ENCODE data around the gene DHX30. TPM values are rescaled to one million over a fixed set of nuclear protein-coding genes. Genes with fewer than 3 reads are reported as not detected.
A peak's percentile ranks its signal among the peaks of the same experiment; 100 is the strongest.

The DHX30 gene
- total RNA-seq, 1 experiment from 2014 or later, result 84.5 TPM

- no peaks in the 10 kb centered on the region for H3K27me3 ChIP-seq (replicated peaks; ENCODE audit: insufficient read depth, low read depth, low read length, poor library complexity)
- H3K27ac ChIP-seq (ENCODE audit: low read depth, low read length, poor library complexity, severe bottlenecking), result no peak overlapping the region
- intact Hi-C loops (cut with micrococcal nuclease; ENCODE audit: unreplicated experiment), result no loop called here
- POLR2A ChIA-PET (ENCODE audit: low non-redundant PET), result no interaction called here
- H3K4me3 ChIP-seq (ENCODE audit: low read depth, low read length, poor library complexity, severe bottlenecking), result no peak overlapping the region
- peaks cover 27% of the 10 kb centered on the region for H3K36me3 ChIP-seq (ENCODE audit: insufficient read depth, low read length, poor library complexity, severe bottlenecking)
- no peaks in the 10 kb centered on the region for H3K4me1 ChIP-seq (ENCODE audit: insufficient read depth, low read length, poor library complexity, severe bottlenecking)
- TF ChIP-seq EZH2 (IDR thresholded peaks at IDR 0.05; ENCODE audit: borderline replicate concordance, low read depth, low read length, poor library complexity, severe bottlenecking) (no peak), CTCF (conservative IDR thresholded peaks at IDR 0.05; ENCODE audit: low read depth, low read length) (peak; percentile 41)
- H3K9me3 ChIP-seq (ENCODE audit: low read depth, low read length, poor library complexity, severe bottlenecking), result no peaks in the 10 kb centered on the region
- CTCF ChIA-PET, result no interaction called here
- no TSS peak for BruUV-seq (replicated peaks)
- no peak for DNase-seq (ENCODE audit: low spot score)
These were observed 47.0 kb downstream of the DHX30 start for GRCh38 chr3:47849699-47850563.

- H3K4me1 ChIP-seq (ENCODE audit: insufficient read depth, low read length, poor library complexity, severe bottlenecking), result no peaks in the 10 kb centered on the region
- no peak for DNase-seq (ENCODE audit: low spot score)
- H3K27me3 ChIP-seq (replicated peaks; ENCODE audit: insufficient read depth, low read depth, low read length, poor library complexity), result no peaks in the 10 kb centered on the region
- CTCF ChIA-PET, result no interaction called here
- TF ChIP-seq CTCF (conservative IDR thresholded peaks at IDR 0.05; ENCODE audit: low read depth, low read length), result no peak
- no peak for TF ChIP-seq EZH2 (IDR thresholded peaks at IDR 0.05; ENCODE audit: borderline replicate concordance, low read depth, low read length, poor library complexity, severe bottlenecking)
- no peak overlapping the region for H3K27ac ChIP-seq (ENCODE audit: low read depth, low read length, poor library complexity, severe bottlenecking)
- BruUV-seq (replicated peaks), result no TSS peak
- no peak overlapping the region for H3K4me3 ChIP-seq (ENCODE audit: low read depth, low read length, poor library complexity, severe bottlenecking)
- POLR2A ChIA-PET (ENCODE audit: low non-redundant PET), result no interaction called here
- peaks cover 24% of the 10 kb centered on the region for H3K36me3 ChIP-seq (ENCODE audit: insufficient read depth, low read length, poor library complexity, severe bottlenecking)
- H3K9me3 ChIP-seq (ENCODE audit: low read depth, low read length, poor library complexity, severe bottlenecking), result no peaks in the 10 kb centered on the region
- intact Hi-C loops (cut with micrococcal nuclease; ENCODE audit: unreplicated experiment), result no loop called here
These were observed 47.8 kb downstream of the DHX30 start for GRCh38 chr3:47850564-47851410.

GRCh38 chr3:47851888-47852603 is 49.1 kb downstream of the DHX30 start:
- ChIA-PET POLR2A (ENCODE audit: low non-redundant PET) (no interaction called here), CTCF (no interaction called here)
- Histone ChIP-seq H3K27me3 (replicated peaks; ENCODE audit: insufficient read depth, low read depth, low read length, poor library complexity) (no peaks in the 10 kb centered on the region), H3K4me3 (ENCODE audit: low read depth, low read length, poor library complexity, severe bottlenecking) (no peak overlapping the region), H3K9me3 (ENCODE audit: low read depth, low read length, poor library complexity, severe bottlenecking) (no peaks in the 10 kb centered on the region), H3K27ac (ENCODE audit: low read depth, low read length, poor library complexity, severe bottlenecking) (no peak overlapping the region), H3K4me1 (ENCODE audit: insufficient read depth, low read length, poor library complexity, severe bottlenecking) (no peaks in the 10 kb centered on the region), H3K36me3 (ENCODE audit: insufficient read depth, low read length, poor library complexity, severe bottlenecking) (peaks cover 21% of the 10 kb centered on the region)
- TF ChIP-seq EZH2 (IDR thresholded peaks at IDR 0.05; ENCODE audit: borderline replicate concordance, low read depth, low read length, poor library complexity, severe bottlenecking), result no peak
- TF ChIP-seq CTCF (conservative IDR thresholded peaks at IDR 0.05; ENCODE audit: low read depth, low read length), result no peak
- no TSS peak for BruUV-seq (replicated peaks)
- intact Hi-C loops (cut with micrococcal nuclease; ENCODE audit: unreplicated experiment), result no loop called here
- no peak for DNase-seq (ENCODE audit: low spot score)
